Measurements from ENCODE around the gene TRIOBP. TPM values are rescaled to one million over a fixed set of nuclear protein-coding genes. Genes with fewer than 3 reads are reported as not detected.

The TRIOBP gene
- total RNA-seq, 1 experiment from 2014 or later, result 170 TPM

- peaks cover 24% of the 10 kb centered on the region for H3K79me2 ChIP-seq (ENCODE audit: low read depth)
- peak overlapping the region; percentile 52 for H3K4me2 ChIP-seq
- H3F3A ChIP-seq (ENCODE audit: insufficient read depth, low read depth), result peaks cover 65% of the 10 kb centered on the region
- DNase-seq, result peak; percentile 64
- POLR2A ChIA-PET (ENCODE audit: unreplicated experiment), result interaction anchor here (0.6 to 1.2 kb wide), 10 partner anchors 9 to 155 kb away, joined by 3 to 9 read pairs (median 5); no protein-coding TSS in a partner anchor
- no peak overlapping the region for H3K4me3 ChIP-seq
- H3K36me3 ChIP-seq (ENCODE audit: low read depth), result peaks cover 50% of the 10 kb centered on the region
- intact Hi-C loops (cut with micrococcal nuclease; ENCODE audit: unreplicated experiment), result no loop called here
- no TSS peak for BruUV-seq (replicated peaks)
- H3K4me1 ChIP-seq (replicated peaks; ENCODE audit: insufficient read depth), result peaks cover 38% of the 10 kb centered on the region
- peaks cover 4% of the 10 kb centered on the region; the same call in 1 of the 2 replicates for H4K20me1 ChIP-seq (ENCODE audit: insufficient read depth)
- TF ChIP-seq EZH2 (IDR thresholded peaks at IDR 0.05; ENCODE audit: low read depth) (no peak), CTCF (conservative IDR thresholded peaks at IDR 0.05) (no peak)
- peak overlapping the region; percentile 72 for H3K27ac ChIP-seq
- H3K27me3 ChIP-seq (ENCODE audit: insufficient read depth, low read depth), result no peaks in the 10 kb centered on the region
- no peaks in the 10 kb centered on the region for H3K9me3 ChIP-seq (ENCODE audit: insufficient read depth, low read depth)
- no peaks in the 10 kb centered on the region for H3K9me2 ChIP-seq (ENCODE audit: insufficient read depth)
- CTCF ChIA-PET, result interaction anchor here (1.1 kb wide), 1 partner anchor 13 kb away, joined by 3 read pairs; no protein-coding TSS in a partner anchor
- H2AFZ ChIP-seq, result no peak overlapping the region
Measured at GRCh38 chr22:37762389-37762836, 65.6 kb downstream of the TRIOBP start.

- Histone ChIP-seq H3K4me2 (peak overlapping the region; percentile 52; the same call in 1 of the 2 replicates), H3K79me2 (ENCODE audit: low read depth) (peaks cover 18% of the 10 kb centered on the region), H3K4me1 (replicated peaks; ENCODE audit: insufficient read depth) (peaks cover 38% of the 10 kb centered on the region), H4K20me1 (ENCODE audit: insufficient read depth) (peaks cover 4% of the 10 kb centered on the region; the same call in 1 of the 2 replicates), H3K36me3 (ENCODE audit: low read depth) (peaks cover 50% of the 10 kb centered on the region), H3K4me3 (no peak overlapping the region), H3F3A (ENCODE audit: insufficient read depth, low read depth) (peaks cover 70% of the 10 kb centered on the region), H3K27me3 (ENCODE audit: insufficient read depth, low read depth) (no peaks in the 10 kb centered on the region), H3K27ac (peak overlapping the region; percentile 72; the same call in 1 of the 2 replicates), H2AFZ (no peak overlapping the region), H3K9me3 (ENCODE audit: insufficient read depth, low read depth) (no peaks in the 10 kb centered on the region), H3K9me2 (ENCODE audit: insufficient read depth) (no peaks in the 10 kb centered on the region)
- no TSS peak for BruUV-seq (replicated peaks)
- peak in 1 of 2 experiments; percentile 30 for DNase-seq
- intact Hi-C loops (cut with micrococcal nuclease; ENCODE audit: unreplicated experiment), result no loop called here
- ChIA-PET POLR2A (ENCODE audit: unreplicated experiment) (interaction anchor here (0.6 to 1.1 kb wide), 7 partner anchors 9 to 155 kb away, joined by 3 to 9 read pairs (median 6); no protein-coding TSS in a partner anchor), CTCF (interaction anchor here (0.5 to 1.1 kb wide), 2 partner anchors 13 to 26 kb away, joined by 3 read pairs; no protein-coding TSS in a partner anchor)
- TF ChIP-seq CTCF (conservative IDR thresholded peaks at IDR 0.05) (no peak), EZH2 (IDR thresholded peaks at IDR 0.05; ENCODE audit: low read depth) (no peak)
Measured at GRCh38 chr22:37763012-37763411, 66.2 kb downstream of the TRIOBP start.

GRCh38 chr22:37763652-37764051 is 66.8 kb downstream of the TRIOBP start:
- no peak for DNase-seq
- peaks cover 38% of the 10 kb centered on the region for H3K4me1 ChIP-seq (replicated peaks; ENCODE audit: insufficient read depth)
- TF ChIP-seq CTCF (conservative IDR thresholded peaks at IDR 0.05) (no peak), EZH2 (IDR thresholded peaks at IDR 0.05; ENCODE audit: low read depth) (no peak)
- H3K27me3 ChIP-seq (ENCODE audit: insufficient read depth, low read depth), result no peaks in the 10 kb centered on the region
- peaks cover 49% of the 10 kb centered on the region for H3K36me3 ChIP-seq (ENCODE audit: low read depth)
- peaks cover 64% of the 10 kb centered on the region for H3F3A ChIP-seq (ENCODE audit: insufficient read depth, low read depth)
- H2AFZ ChIP-seq, result no peak overlapping the region
- H4K20me1 ChIP-seq (ENCODE audit: insufficient read depth), result peaks cover 4% of the 10 kb centered on the region; the same call in 1 of the 2 replicates
- no peak overlapping the region for H3K27ac ChIP-seq
- POLR2A ChIA-PET (ENCODE audit: unreplicated experiment), result no interaction called here
- peaks cover 16% of the 10 kb centered on the region for H3K79me2 ChIP-seq (ENCODE audit: low read depth)
- H3K4me2 ChIP-seq, result no peak overlapping the region
- BruUV-seq (replicated peaks), result no TSS peak
- intact Hi-C loops (cut with micrococcal nuclease; ENCODE audit: unreplicated experiment), result no loop called here
- H3K9me2 ChIP-seq (ENCODE audit: insufficient read depth), result no peaks in the 10 kb centered on the region
- no peak overlapping the region for H3K4me3 ChIP-seq
- H3K9me3 ChIP-seq (ENCODE audit: insufficient read depth, low read depth), result no peaks in the 10 kb centered on the region
- CTCF ChIA-PET, result no interaction called here

Data from PC-9 (cell line).